K562 (cell line): ENCODE data around the gene BCL2L1. TPM values are rescaled to one million over a fixed set of nuclear protein-coding genes. Genes with fewer than 3 reads are reported as not detected.

Experiments used
- ATAC-seq: fragments of 200-7000 bp; cut with Tn5 transposase; 3 replicates; pipeline ENCODE4 v1.9.1; 2020; ENCODE audit warnings: moderate library complexity
- BruUV-seq: library from RNA; stranded (reverse); fragments of 400-500 nt; replicated peaks from 2 replicates; lab custom pipeline; 2021; lab: Mats Ljungman, UMichigan
- CTCF ChIA-PET: fragments of 300-600 bp; formaldehyde crosslinking; extraction: SDS; loops from one replicate; lab custom pipeline; 2021; ENCODE audit warnings: low intra/inter-chr PET ratio; lab: Yijun Ruan, JAX
- POLR2A ChIA-PET: fragments of 300-600, 350-650 bp; sonication (Branson Sonifier 250); formaldehyde crosslinking; extraction: SDS; loops from one replicate; lab custom pipeline; 2021; ENCODE audit warnings: antibody characterized with exemption, inconsistent platforms; lab: Yijun Ruan, JAX
- DNase-seq, 4 experiments: peaks; one replicate each; pipeline versions ENCODE4 v3.0.0 to v3.0.0-alpha.2; 2011 to 2018; ENCODE audit warnings: low spot score in 3 of 4, mixed read lengths in 3 of 4; ENCODE audit errors: extremely low read depth in 1 of 4
- FAIRE-seq: peaks from 2 replicates; lab custom pipeline; 2011; peaks lifted over from hg19 to GRCh38; lab: Jason Lieb, UNC
- H2AFZ ChIP-seq: 2 replicates; pipeline ENCODE4 v1.6.0; 2011; ENCODE audit warnings: low read depth, low read length, control low read depth, inconsistent platforms
- H3K27ac ChIP-seq: fragments of 200-600 bp; 3 replicates; pipeline ENCODE4 v1.8.0; 2011; ENCODE audit warnings: low read depth, mild to moderate bottlenecking, control low read depth, inconsistent platforms, low read length, moderate library complexity, mixed read lengths; ENCODE audit errors: extremely low read depth
- H3K27me3 ChIP-seq, 2 experiments: fragments of 300-600 bp in 1 of 2; 2 replicates in 1 of 2; 3 replicates in 1 of 2; pipeline versions ENCODE4 v1.6.0 to v1.8.0; 2011; ENCODE audit warnings: inconsistent platforms in 2 of 2, low read length in 2 of 2, mild to moderate bottlenecking in 1 of 2, mixed read lengths in 1 of 2, moderate library complexity in 1 of 2; ENCODE audit not compliant: control insufficient read depth in 2 of 2, insufficient read depth in 2 of 2
- H3K36me3 ChIP-seq: fragments of 300-600 bp; 3 replicates; pipeline ENCODE4 v1.8.0; 2011; ENCODE audit warnings: mild to moderate bottlenecking, low read length, inconsistent platforms; ENCODE audit not compliant: control insufficient read depth, insufficient read depth
- H3K4me1 ChIP-seq, 2 experiments: fragments of 200-600 bp in 1 of 2; replicated peaks in 1 of 2; 2 replicates in 1 of 2; 3 replicates in 1 of 2; pipeline versions ENCODE4 v1.5.1 to v1.8.0; 2011; ENCODE audit warnings: inconsistent platforms in 2 of 2, low read length in 2 of 2, mild to moderate bottlenecking in 1 of 2, mixed read lengths in 1 of 2, moderate library complexity in 1 of 2; ENCODE audit not compliant: control insufficient read depth in 2 of 2, insufficient read depth in 2 of 2
- H3K4me2 ChIP-seq: 2 replicates; pipeline ENCODE4 v1.6.1; 2011; ENCODE audit warnings: low read length, control low read depth, inconsistent platforms, mixed read lengths; ENCODE audit not compliant: insufficient read depth
- H3K4me3 ChIP-seq: fragments of 200-600 bp; sonication (generic), shearing (Covaris generic); 2 replicates; pipeline ENCODE4 v1.5.1; 2016; ENCODE audit warnings: control low read depth, inconsistent platforms
- H3K79me2 ChIP-seq: fragments of 200-600 bp; 3 replicates; pipeline ENCODE4 v1.8.0; 2011; ENCODE audit warnings: low read length, inconsistent platforms; ENCODE audit not compliant: control insufficient read depth, insufficient read depth
- H3K9ac ChIP-seq, 2 experiments: 2 replicates each; pipeline versions ENCODE4 v1.6.0 to v1.6.1; 2011; ENCODE audit warnings: low read depth in 2 of 2, low read length in 2 of 2, control low read depth in 1 of 2, inconsistent platforms in 1 of 2, mild to moderate bottlenecking in 1 of 2, mixed read lengths in 1 of 2; ENCODE audit not compliant: insufficient read depth in 1 of 2
- H3K9me1 ChIP-seq: one replicate; pipeline ENCODE4 v1.6.0; 2011; ENCODE audit warnings: inconsistent platforms, mild to moderate bottlenecking, low read length, moderate library complexity; ENCODE audit not compliant: control insufficient read depth, insufficient read depth
- H3K9me3 ChIP-seq: replicated peaks from 2 replicates; pipeline ENCODE4 v1.5.1; 2011; ENCODE audit warnings: low read depth, low read length, inconsistent platforms; ENCODE audit not compliant: control insufficient read depth, insufficient read depth
- H4K20me1 ChIP-seq: replicated peaks from 2 replicates; pipeline ENCODE4 v1.6.1; 2011; ENCODE audit warnings: low read length, inconsistent platforms, mixed read lengths; ENCODE audit not compliant: control insufficient read depth, insufficient read depth
- E4F1 ChIP-seq: fragments of 250-450 bp; sonication (Bioruptor Pico); IDR thresholded peaks from 2 replicates; pipeline ENCODE4 v1.5.0; 2021; ENCODE audit warnings: mild to moderate bottlenecking, borderline replicate concordance
- ETV6 ChIP-seq, 3 experiments: fragments of 150-350 bp in 1 of 3; sonication (generic) in 1 of 3; formaldehyde crosslinking in 1 of 3; IDR thresholded peaks; 2 replicates each; pipeline versions ENCODE4 v1.6.1 to v1.8.0; 2014 to 2022; ENCODE audit warnings: borderline replicate concordance in 2 of 3, low read depth in 2 of 3, antibody characterized with exemption in 1 of 3, low read length in 1 of 3, mild to moderate bottlenecking in 1 of 3, missing genetic modification reagents in 1 of 3
- MAFF ChIP-seq: IDR thresholded peaks from 2 replicates; pipeline ENCODE4 v1.6.1; 2012; ENCODE audit warnings: low read length, improper control_type of control experiment
- SRSF7 ChIP-seq: fragments of 200-400 bp; formaldehyde crosslinking; optimal IDR thresholded peaks from 2 replicates; pipeline ENCODE3; 2017; ENCODE audit warnings: mild to moderate bottlenecking, low read depth, low read length
- VEZF1 ChIP-seq: fragments of 200-800 bp; sonication (Bioruptor generic); IDR thresholded peaks from 2 replicates; pipeline ENCODE4 v1.6.1; 2017; ENCODE audit warnings: missing genetic modification characterization, missing compliant biosample characterization
- WGBS: fragments of 100-300 bp; shearing (Covaris generic); methylation state at CpG from one replicate; pipeline ENCODE4 v1.1.6; 2016; ENCODE audit warnings: low coverage, mixed read lengths; ENCODE audit not compliant: insufficient coverage; ENCODE audit errors: missing lambda C conversion rate; 5-methylcytosine and 5-hydroxymethylcytosine counted together
- in situ Hi-C: fragments of 300-500 bp; cut with MboI; formaldehyde crosslinking; loops from 4 replicates; pipeline ENCODE4 v1.15.0; 2018; ENCODE audit warnings: inconsistent platforms, mixed read lengths
- intact Hi-C: fragments of 100-400 bp; cut with micrococcal nuclease; formaldehyde crosslinking; loops from 2 replicates; pipeline ENCODE4 v1.14.2; 2022
- polyA plus RNA-seq, 8 experiments: library from polyadenylated mRNA; depleted of rRNA in 4 of 8; stranded (reverse) in 5 of 8; unstranded in 3 of 8; fragments of >200 nt; fragmentation: Nextera tagmentation in 2 of 8; fragmentation: Illumina TruSeq in 1 of 8; extraction: Ambion mirVana in 2 of 8; extraction: Trizol in 1 of 8; gene quantifications; 2 replicates each; pipeline versions ENCODE4 v1.2.1 to v1.2.3, GENCODE V29; 2011 to 2014; ENCODE audit warnings: inconsistent platforms in 1 of 8, missing spikeins in 1 of 8
- total RNA-seq, 7 experiments: library from RNA; depleted of rRNA in 6 of 7; stranded (reverse); fragments of >200 nt in 6 of 7; fragmentation: Illumina TruSeq in 2 of 7; extraction: Trizol in 2 of 7; gene quantifications; 2 replicates each; pipeline versions ENCODE4 v1.2.1 to v1.2.3, GENCODE V29; 2011 to 2021; ENCODE audit warnings: low replicate concordance in 1 of 7

The BCL2L1 gene
- total and polyA plus RNA-seq, 9 of the 15 experiments (the other 6 are each of a cell fraction or from before 2014, with no cell fraction given), result 3.3 to 182 (median 120) TPM

- peak; percentile 15; the same call in 1 of the 2 replicates for TF ChIP-seq VEZF1
Observed at GRCh38 chr20:31663838-31664695, 58.6 kb downstream of the BCL2L1 start (continued).

- H3K9me3 ChIP-seq, result no peaks in the 10 kb centered on the region
- peak overlapping the region in 1 of 2 experiments; percentile 23; a peak in 1 of 4 replicates for H3K9ac ChIP-seq
- CTCF ChIA-PET, result no interaction called here
- peaks cover 63 to 65% of the 10 kb centered on the region in 2 experiments for H3K4me1 ChIP-seq
- intact Hi-C loops (no loop called here), in situ Hi-C loops (loop anchor here (10.0 kb wide), 1 partner anchor 61 kb away; the partner anchor contains the start of gene BCL2L1)
- peaks cover 48% of the 10 kb centered on the region for H3K36me3 ChIP-seq
- peak in 1 of 4 experiments; percentile 20 for DNase-seq
- TF ChIP-seq SRSF7 (no peak), MAFF (no peak), E4F1 (CRISPR knock-in tag) (no peak), ETV6 (IDR thresholded peaks at IDR 0.05; ENCODE audit: borderline replicate concordance in 1 of 2, low read depth in 2 of 2, low read length in 1 of 2) (no peak), ETV6 (CRISPR knock-in tag; IDR thresholded peaks at IDR 0.05; ENCODE audit: borderline replicate concordance) (no peak)
- TF ChIP-seq, all 486 proteins: peak for 0
- peaks cover 44% of the 10 kb centered on the region for H3K79me2 ChIP-seq
- 89% methylated on average over 2 of the region's 2 CpGs for WGBS
- POLR2A ChIA-PET, result interaction anchor here (1.8 to 3.1 kb wide), 3 partner anchors 12 to 60 kb away, joined by 12 to 30 read pairs (median 18); no protein-coding TSS in a partner anchor
- BruUV-seq, result no TSS peak
- no peak overlapping the region for H3K4me2 ChIP-seq
- peak overlapping the region; percentile 57 for H3K27ac ChIP-seq
- FAIRE-seq (no peak), ATAC-seq (no peak)
- no peak overlapping the region for H2AFZ ChIP-seq
- H3K4me3 ChIP-seq, result no peak overlapping the region
- no peaks in the 10 kb centered on the region for H3K27me3 ChIP-seq
- no peaks in the 10 kb centered on the region for H3K9me1 ChIP-seq
- no peaks in the 10 kb centered on the region for H4K20me1 ChIP-seq
Observed at GRCh38 chr20:31663524-31663837, 59.2 kb downstream of the BCL2L1 start.
